Measurements from ENCODE around the gene PREX1.
"Not testable (repeated sequence)": the region's sequence is repeated elsewhere in the genome, so short reads cannot be mapped to it uniquely, and the experiment has no call there.

The PREX1 gene

DNA sequence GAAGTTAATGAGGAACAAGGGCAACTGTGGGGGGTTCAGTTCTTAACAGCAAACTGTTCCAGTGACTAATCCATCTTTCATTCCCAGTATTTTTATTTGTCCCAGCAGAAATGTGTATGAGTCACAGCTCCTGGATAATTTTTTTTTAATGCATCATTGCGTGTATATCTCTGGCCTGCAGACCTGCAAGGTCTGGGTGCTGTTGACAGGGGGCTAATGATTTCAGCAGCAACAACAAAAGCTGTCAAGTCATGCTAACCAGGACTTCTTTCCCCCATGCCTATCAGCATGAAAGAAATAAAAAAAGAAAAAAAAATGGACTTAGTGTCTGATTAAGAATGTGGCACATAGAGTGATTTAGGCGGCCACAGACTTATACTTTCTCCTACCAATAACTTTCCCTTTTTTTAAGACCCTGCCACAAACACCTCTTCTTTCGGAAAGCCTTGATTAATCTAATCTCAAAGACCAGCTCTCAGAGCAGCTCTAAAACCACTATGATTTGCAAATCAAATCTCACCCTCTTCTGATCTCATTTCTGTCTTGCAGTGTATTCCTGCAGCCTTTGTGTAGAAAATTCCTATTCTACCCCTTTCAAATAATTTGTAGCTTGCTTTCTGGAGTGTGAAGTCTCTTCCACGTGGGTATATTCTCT, 14.2 kb upstream of the PREX1 start:
- Mint-ChIP-seq H3K9me3 (no peaks in the 10 kb centered on the region), H3K4me3 (no peak overlapping the region), H3K27ac (no peak overlapping the region), H3K27me3 (no peaks in the 10 kb centered on the region), H3K36me3 (ENCODE audit: low read depth) (no peaks in the 10 kb centered on the region), H3K4me1 (ENCODE audit: low read depth) (peaks cover 24% of the 10 kb centered on the region)
- DNase-seq, result no peak

DNA sequence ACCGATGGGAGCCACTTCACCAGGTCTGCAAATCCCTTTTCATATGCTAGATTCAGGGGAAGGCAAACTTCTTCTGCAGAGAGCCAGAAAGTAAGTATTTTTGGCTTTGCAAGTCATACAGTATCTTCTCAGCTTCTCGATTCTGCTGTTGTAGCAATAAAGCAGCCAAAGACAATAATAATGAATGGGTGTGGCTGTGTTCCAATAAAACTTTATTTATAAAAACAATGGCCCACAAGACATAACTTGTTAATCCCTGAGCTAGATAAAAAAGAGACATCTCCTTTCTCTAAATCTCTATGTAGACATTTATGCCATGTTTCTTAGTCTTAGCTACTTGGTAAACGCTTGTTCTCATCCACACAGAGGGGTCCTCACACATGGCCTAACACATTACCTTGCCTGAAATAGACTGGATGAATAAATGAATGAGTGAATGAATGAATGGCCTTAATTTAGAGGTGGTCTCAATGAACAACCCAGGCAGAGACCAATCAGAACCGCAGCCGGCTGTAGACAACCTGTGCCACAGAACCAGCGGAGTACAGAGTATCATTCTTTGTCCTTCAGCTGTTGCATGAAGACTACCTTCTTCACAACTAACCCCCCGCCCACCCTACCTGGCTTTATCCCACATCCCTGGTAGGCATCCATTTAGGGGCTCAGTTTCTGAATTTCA, 13.5 kb upstream of the PREX1 start:
- Mint-ChIP-seq H3K27me3 (no peaks in the 10 kb centered on the region), H3K27ac (no peak overlapping the region), H3K4me3 (no peak overlapping the region), H3K36me3 (ENCODE audit: low read depth) (no peaks in the 10 kb centered on the region), H3K4me1 (ENCODE audit: low read depth) (peaks cover 17% of the 10 kb centered on the region), H3K9me3 (no peaks in the 10 kb centered on the region)
- no peak for DNase-seq

DNA sequence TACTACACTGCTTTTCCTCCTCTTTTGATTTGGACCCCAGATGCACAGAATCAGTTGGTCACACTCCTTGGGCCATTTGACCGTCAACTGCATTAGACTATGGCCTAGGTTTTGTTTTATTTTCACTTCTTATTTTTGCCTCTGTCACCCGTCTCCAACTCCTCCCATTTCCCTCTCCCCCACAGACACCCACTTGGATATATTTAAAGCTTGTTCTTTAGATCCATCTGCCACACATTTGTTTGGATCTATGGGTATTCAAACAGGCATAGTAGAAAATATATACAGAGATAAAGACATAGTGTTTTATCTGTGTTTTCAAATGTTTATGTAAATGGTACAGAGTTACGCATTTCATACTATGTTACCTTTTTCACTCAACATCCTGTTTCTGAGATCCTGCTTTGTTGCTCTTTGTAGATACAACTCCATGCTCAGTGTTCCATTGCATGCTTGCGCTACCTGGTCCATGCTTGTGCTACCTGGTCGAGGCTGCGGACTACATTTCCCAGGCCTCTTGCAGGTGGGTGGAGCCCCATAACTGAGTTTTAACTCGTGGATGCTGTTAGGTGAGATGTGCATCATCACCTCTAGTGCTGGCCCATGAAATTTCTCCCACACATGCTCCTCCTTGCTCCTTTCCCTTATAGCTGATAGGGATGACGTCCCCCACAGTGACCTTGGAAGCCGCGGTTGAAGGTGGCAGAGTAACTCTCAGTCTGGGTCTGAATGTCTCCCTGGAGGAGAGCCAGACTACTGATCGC, 11.5 kb upstream of the PREX1 start:
- Mint-ChIP-seq H3K9me3 (no peaks in the 10 kb centered on the region), H3K27ac (no peak overlapping the region), H3K4me3 (no peak overlapping the region), H3K4me1 (ENCODE audit: low read depth) (peaks cover 3% of the 10 kb centered on the region), H3K27me3 (no peaks in the 10 kb centered on the region), H3K36me3 (ENCODE audit: low read depth) (no peaks in the 10 kb centered on the region)
- no peak for DNase-seq

DNA sequence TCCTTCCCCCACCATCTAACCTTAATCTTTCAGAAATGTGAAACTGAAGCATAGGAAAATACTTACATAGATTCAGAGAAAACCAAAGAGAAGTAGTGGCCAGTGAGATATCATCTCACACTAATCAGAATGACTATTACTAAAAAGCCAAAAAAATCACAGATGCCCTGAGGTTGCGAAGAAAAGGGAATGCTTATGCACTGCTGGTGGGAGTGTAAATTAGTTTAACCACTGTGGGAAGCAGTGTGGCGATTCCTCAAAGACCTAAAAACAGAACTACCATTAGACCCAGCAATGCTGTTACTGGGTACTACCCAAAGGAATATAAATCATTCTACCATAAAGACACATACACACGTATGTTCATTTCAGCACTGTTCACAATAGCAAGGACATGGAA, 9.2 kb upstream of the PREX1 start:
- Mint-ChIP-seq H3K27ac (no peak overlapping the region), H3K36me3 (ENCODE audit: low read depth) (no peaks in the 10 kb centered on the region), H3K4me1 (ENCODE audit: low read depth) (peaks cover 4% of the 10 kb centered on the region), H3K4me3 (no peak overlapping the region), H3K9me3 (no peaks in the 10 kb centered on the region), H3K27me3 (no peaks in the 10 kb centered on the region)
- no peak for DNase-seq

DNA sequence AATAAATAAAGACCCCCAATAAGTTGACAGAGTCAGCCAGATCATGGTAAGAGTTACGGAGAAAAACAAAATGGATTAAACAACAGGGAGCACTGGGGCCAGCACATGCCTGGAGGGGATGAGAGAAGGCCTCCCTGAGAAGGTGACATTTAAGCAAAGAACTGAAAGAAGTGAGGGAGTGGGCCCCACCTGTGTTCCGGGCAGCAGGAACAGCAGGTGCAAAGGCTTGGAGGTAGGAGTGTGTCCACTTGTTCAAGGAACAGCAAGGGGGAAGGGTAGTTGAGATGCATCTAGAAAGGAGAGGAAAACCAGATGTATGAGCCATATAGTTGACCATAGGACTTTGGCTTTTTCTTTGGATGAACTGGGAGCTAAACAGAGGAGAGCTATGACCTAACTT, 7.6 kb upstream of the PREX1 start:
- Mint-ChIP-seq H3K9me3 (no peaks in the 10 kb centered on the region), H3K36me3 (ENCODE audit: low read depth) (no peaks in the 10 kb centered on the region), H3K27me3 (no peaks in the 10 kb centered on the region), H3K4me1 (ENCODE audit: low read depth) (peaks cover 7% of the 10 kb centered on the region), H3K4me3 (no peak overlapping the region), H3K27ac (no peak overlapping the region)
- DNase-seq, result no peak

DNA sequence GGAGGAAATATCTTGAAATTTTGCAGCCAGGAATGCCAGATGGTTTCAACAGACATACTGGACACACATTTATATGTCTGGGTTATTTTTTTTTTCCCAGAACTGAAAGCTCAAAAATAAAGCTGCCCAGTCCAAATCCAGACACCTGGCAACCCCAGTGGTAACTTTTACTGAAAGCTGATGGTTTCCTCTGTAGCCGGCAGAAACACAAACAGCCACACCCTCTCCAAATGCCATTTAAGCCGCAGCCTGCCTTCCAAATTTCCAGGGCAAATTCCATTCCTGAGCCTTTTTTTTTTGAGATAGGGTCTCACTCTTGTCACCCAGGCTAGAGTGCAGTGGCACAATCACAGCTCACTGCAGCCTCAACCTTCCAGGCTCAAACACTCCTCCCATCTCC, 6.5 kb upstream of the PREX1 start:
- peaks cover 7% of the 10 kb centered on the region for H3K4me1 Mint-ChIP-seq (ENCODE audit: low read depth)
- H3K4me3 Mint-ChIP-seq, result no peak overlapping the region
- no peaks in the 10 kb centered on the region for H3K36me3 Mint-ChIP-seq (ENCODE audit: low read depth)
- no peaks in the 10 kb centered on the region for H3K27me3 Mint-ChIP-seq
- no peak for DNase-seq
- H3K27ac Mint-ChIP-seq, result no peak overlapping the region
- H3K9me3 Mint-ChIP-seq, result no peaks in the 10 kb centered on the region

DNA sequence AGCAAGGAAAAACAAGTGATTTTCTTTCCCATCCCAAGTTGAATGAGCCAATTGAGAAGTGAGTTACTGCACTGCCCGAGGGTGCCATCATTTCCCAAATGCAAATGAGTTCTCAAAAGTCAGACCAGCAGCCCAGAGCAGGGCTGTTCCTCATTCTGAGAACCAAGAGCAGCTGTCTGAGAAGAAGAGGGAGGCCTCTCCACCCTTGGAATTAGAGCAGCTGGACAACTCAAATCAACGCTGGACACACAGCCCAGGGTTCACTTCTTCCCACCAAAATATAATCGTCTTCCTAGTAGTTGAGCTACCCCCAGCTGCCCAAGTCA, 4.6 kb upstream of the PREX1 start:
- Mint-ChIP-seq H3K9me3 (no peaks in the 10 kb centered on the region), H3K4me3 (no peak overlapping the region), H3K36me3 (ENCODE audit: low read depth) (no peaks in the 10 kb centered on the region), H3K4me1 (ENCODE audit: low read depth) (peaks cover 9% of the 10 kb centered on the region), H3K27me3 (peaks cover 3% of the 10 kb centered on the region), H3K27ac (no peak overlapping the region)
- DNase-seq, result no peak

DNA sequence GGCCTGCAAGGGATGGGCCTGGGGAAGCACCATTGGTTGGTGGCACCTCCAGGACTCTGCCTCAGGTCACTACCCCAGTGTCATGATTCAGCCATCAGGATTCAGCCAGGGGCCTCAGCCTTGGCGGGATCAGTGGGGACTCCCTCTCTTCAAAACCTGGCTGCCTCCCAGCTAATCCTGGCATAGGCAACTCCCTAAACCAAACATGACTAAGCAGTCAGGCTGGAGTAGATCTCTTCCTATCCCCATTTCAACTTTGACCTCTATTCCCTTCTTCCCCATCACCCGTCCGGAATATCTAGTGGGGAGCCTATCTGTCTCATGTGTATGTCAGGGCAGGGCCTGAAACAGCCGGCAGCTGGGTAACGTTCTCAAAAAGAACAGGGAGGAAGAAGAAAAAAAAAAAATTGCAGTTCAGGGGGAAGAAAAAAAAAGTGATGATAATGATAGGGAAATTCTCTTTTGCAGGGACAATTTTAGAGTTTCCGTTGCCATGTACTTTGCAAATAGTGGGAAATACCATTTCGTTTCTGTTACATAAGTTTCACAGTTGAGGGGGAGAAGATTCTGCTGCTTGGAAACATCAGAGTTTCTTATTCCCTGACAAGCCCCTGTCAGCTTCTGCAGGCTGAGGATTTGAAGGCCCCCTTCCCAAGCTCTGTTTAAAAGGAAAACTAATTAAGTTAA, 4.1 kb upstream of the PREX1 start:
- Mint-ChIP-seq H3K27me3 (peaks cover 6% of the 10 kb centered on the region), H3K36me3 (ENCODE audit: low read depth) (peaks cover 3% of the 10 kb centered on the region), H3K4me1 (ENCODE audit: low read depth) (peaks cover 9% of the 10 kb centered on the region), H3K4me3 (no peak overlapping the region), H3K27ac (no peak overlapping the region), H3K9me3 (no peaks in the 10 kb centered on the region)
- no peak for DNase-seq

DNA sequence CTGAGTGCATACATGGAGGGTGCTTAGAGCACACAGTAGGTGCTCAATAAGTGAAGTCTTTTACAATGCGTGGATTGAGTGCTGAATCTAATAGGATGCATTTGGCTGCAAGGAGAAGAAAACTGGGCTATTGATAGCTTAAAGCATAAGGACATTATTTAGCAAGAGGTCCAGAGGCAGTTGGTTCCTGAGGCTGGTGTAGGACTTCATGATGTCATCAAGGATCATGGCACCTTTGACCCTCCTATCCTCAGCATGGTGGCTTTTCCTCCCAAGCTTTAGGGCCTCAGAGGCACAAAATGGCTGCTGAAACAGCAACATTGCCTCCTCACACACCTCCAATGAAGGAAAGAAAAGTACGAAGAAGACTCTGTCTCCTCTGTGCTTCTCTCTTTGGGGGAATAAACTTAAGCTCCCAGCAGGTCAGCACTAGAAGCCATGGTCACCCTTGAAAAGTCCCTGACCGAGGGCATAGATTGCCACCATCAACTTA, 3.1 kb upstream of the PREX1 start:
- DNase-seq, result no peak
- H3K4me3 Mint-ChIP-seq, result no peak overlapping the region
- no peaks in the 10 kb centered on the region for H3K9me3 Mint-ChIP-seq
- H3K27ac Mint-ChIP-seq, result no peak overlapping the region
- H3K36me3 Mint-ChIP-seq (ENCODE audit: low read depth), result peaks cover 12% of the 10 kb centered on the region
- H3K4me1 Mint-ChIP-seq (ENCODE audit: low read depth), result peaks cover 12% of the 10 kb centered on the region
- peaks cover 8% of the 10 kb centered on the region for H3K27me3 Mint-ChIP-seq

DNA sequence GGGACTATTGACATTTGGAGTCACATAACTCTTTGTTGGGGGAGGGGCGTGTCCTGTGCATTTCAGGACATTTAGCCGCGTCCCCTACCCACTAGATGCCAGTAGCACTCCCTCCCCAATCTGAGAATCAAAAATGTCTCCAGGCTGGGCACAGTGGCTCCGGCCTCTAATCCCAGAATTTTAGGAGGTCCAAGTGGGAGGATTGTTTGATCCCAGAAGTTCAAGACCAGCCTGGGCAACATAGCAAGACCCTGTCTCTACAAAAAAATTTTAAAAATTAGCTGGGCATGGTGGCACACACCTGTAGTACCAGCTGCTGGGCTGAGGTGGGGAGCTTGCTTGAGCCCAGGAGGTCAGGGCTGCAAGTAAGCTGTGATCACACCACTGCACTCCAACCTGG, 2.1 kb upstream of the PREX1 start:
- DNase-seq, result no peak
- Mint-ChIP-seq H3K4me1 (ENCODE audit: low read depth) (peaks cover 21% of the 10 kb centered on the region), H3K36me3 (ENCODE audit: low read depth) (peaks cover 19% of the 10 kb centered on the region), H3K9me3 (no peaks in the 10 kb centered on the region), H3K4me3 (no peak overlapping the region), H3K27ac (no peak overlapping the region), H3K27me3 (peaks cover 8% of the 10 kb centered on the region)

DNA sequence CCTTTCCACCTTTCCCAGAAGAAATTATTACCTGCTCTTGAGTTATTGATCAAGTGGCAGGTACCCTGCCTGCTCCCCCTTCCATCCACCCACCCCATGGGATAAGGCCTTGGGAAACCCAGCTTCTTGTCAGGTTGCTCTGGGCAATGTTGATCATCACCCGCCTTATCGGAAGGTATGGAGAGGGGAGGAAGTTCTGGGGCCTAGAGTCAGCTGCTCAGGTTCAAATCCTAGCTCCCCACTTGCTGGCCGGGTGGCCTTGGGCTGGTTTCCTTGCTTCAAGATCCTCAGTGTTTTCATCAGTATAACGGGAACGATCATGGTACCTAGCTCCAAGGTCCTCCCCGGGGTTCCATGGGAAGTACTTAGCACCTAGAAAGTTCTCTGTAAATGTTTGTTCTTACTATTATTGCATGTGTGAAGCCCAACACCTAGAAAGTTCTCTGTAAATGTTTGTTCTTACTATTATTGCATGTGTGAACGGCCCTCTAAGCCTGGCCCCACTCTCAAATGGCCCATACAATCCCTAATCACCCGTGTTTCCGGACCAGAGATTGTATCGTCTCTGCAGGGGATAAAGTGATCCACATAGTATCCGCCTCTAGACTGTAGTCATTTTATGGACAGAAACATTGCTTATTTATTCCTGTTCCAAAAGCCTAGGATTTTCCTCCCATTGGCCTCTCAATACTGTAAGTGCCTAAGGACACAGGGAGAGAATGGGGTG, 1.1 kb upstream of the PREX1 start:
- Mint-ChIP-seq H3K27me3 (peaks cover 8% of the 10 kb centered on the region), H3K36me3 (ENCODE audit: low read depth) (peaks cover 22% of the 10 kb centered on the region), H3K9me3 (no peaks in the 10 kb centered on the region), H3K27ac (peak overlapping the region; percentile 82), H3K4me3 (peak overlapping the region; percentile 78), H3K4me1 (ENCODE audit: low read depth) (peaks cover 31% of the 10 kb centered on the region)
- DNase-seq, result no peak

DNA sequence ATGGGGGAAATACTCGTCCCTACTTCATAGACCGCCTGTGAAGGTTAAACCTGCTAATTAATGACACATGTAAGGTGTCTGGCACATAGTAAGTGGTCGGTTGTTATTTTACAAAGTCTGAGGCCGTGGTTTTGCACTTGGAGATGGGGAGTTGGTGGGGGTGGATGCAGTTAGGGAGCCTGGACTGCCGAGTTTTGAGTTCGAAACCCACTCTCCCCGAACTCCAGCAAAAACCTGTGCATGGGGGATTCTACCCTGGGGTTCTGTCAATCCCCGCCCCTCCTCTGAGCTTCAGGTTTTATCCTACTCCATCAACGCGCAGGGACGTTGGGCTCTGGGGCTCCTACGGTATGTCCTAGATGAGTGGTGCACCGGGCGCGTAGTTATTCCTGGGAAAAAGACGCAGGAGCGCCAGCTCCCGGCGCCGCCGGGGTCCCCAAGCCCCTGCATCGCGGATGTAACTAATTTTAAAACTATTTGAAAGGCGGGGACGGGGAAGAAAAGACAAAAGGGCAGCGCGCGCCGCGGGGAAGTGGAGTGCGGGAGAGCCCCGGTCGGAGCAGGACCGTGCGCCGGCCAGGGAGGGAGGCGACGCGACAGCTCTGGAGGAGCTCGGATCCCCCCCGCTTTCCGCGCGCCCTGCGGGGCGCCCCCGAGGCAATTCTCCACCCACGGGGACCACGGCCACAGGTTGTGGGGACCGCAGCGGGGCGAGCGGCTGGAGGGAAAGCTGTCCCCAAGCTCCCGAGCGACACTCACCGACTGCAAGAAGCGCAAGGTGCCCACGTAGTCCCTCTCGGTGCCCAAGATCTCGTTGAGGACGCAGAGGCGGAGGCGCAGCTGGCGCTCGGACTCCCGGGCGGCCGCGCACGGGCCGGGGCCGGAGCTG, 672 bp downstream of the PREX1 start:
- Mint-ChIP-seq H3K27me3 (peaks cover 8% of the 10 kb centered on the region), H3K4me3 (peak overlapping the region; percentile 95), H3K9me3 (no peaks in the 10 kb centered on the region), H3K27ac (peak overlapping the region; percentile 98), H3K36me3 (ENCODE audit: low read depth) (peaks cover 25% of the 10 kb centered on the region), H3K4me1 (ENCODE audit: low read depth) (peaks cover 49% of the 10 kb centered on the region)
- DNase-seq, result peak; percentile 65

DNA sequence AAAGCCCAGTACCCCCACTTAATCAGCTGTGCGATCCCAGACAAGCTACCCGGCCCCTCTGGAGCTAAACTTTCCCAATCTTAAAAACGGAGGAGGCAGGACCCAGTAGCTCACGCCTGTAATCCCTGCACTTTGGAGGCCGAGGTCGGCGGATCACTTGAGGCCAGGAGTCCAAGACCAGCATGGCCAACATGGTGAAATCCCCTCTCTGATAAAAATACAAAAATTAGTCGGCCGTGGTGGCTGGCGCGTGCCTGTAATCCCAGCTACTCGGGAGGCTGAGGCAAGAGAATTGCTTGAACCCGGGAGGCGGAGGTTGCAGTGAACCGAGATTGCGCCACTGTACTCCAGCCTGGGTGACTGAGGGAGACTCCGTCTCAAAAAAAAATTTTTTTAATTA, 1.3 kb downstream of the PREX1 start:
- Mint-ChIP-seq H3K4me3 (peak overlapping the region; percentile 95), H3K27ac (peak overlapping the region; percentile 98)

More for the DNA sequence above, 1.3 kb downstream of the PREX1 start:
- not testable (repeated sequence) for H3K9me3 Mint-ChIP-seq, DNase-seq, H3K27me3 Mint-ChIP-seq
- H3K4me1 Mint-ChIP-seq (ENCODE audit: low read depth), result peaks cover 52% of the 10 kb centered on the region
- peaks cover 31% of the 10 kb centered on the region for H3K36me3 Mint-ChIP-seq (ENCODE audit: low read depth)
